Heart left ventricle (tissue), 13 donors: Measurements from ENCODE around the gene ZBTB20.

Experiments used
- CTCF ChIP-seq, 12 donors: fragments of 200-600 bp; sonication (generic) in 4 of 12; IDR thresholded peaks; one replicate each; pipeline versions ENCODE4 v1.5.0 to v1.8.0; 2018 to 2022; ENCODE audit warnings: antibody characterized with exemption in 12 of 12, mild to moderate bottlenecking in 5 of 12
- POLR2A ChIP-seq, 2 donors: fragments of 450-650 bp; IDR thresholded peaks; one replicate each; pipeline ENCODE4 v1.6.1; 2017; ENCODE audit warnings: antibody characterized with exemption in 2 of 2, mild to moderate bottlenecking in 2 of 2, moderate library complexity in 2 of 2
- donor health status: ischemic (EF 13 %, LVEDD 7.1; RV severe dilation, severe dysfunction).
- donor health status: DM: no; HTN: yes; CAD: no.
- donor health status: DM: no; HTN: no; CAD: no.
- donor health status: ischemic (EF 25% LVEDD 6.9; RV normal size, moderate dysfunction).
- donor health status: ischemic (EF 25% LVEDD 5.7; RV mildly dilated, moderate dysfunction).
- donor health status: ischemic (EF 35%, LVEDD 5.7; RV mildly dilated, moderate dysfunction).
- donor health status: nonischemic (EF 11% LVEDD 7.7; RV severe dilation, severe dysfunction).
- donor health status: DM: yes; HTN: yes; CAD: no.
- donor health status: PGD.
- donor health status: ischemic (EF 29% LVEDD 5.4; RV normal size, mild dysfunction).
- donor health status: nonischemic (EF 23%, LVEDD 6.1; RV moderate dilation, normal function).

DNA sequence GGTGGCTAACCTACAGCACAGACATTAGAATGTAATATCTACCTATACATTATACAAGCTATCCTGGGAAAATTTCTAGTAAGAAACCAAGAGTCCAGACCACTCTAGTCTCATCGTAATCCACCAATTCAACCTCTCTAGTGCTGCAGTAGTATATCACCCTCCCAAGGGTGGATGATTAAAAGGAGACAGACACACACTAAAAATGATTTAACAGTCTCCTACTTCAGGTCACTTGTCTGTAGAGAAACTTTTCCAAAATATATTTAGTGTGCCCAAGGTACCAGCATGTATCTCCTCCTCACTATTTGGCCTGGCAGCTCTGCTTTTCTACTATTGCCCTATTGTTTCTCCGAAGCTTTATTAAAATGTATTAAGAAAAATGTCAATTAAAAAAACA lies 45.0 kb downstream of the ZBTB20 start:
- TF ChIP-seq CTCF (IDR thresholded peaks at IDR 0.05) (no peak), POLR2A (IDR thresholded peaks at IDR 0.05) (no peak)
